WTC11 (cell line): ENCODE data around the gene DDN. TPM values are rescaled to one million over a fixed set of nuclear protein-coding genes. Genes with fewer than 3 reads are reported as not detected.
A peak's percentile ranks its signal among the peaks of the same experiment; 100 is the strongest.

Experiments used
- ATF1 ChIP-seq: sonication (generic); formaldehyde crosslinking; IDR thresholded peaks from 2 replicates; pipeline ENCODE4 v1.8.1; 2023; ENCODE audit warnings: mild to moderate bottlenecking, moderate library complexity, missing genetic modification reagents
- CREB1 ChIP-seq: sonication (generic); formaldehyde crosslinking; IDR thresholded peaks from 2 replicates; pipeline ENCODE4 v1.8.0; 2023; ENCODE audit warnings: mild to moderate bottlenecking, missing genetic modification reagents
- ESRRA ChIP-seq: sonication (generic); formaldehyde crosslinking; IDR thresholded peaks from 2 replicates; pipeline ENCODE4 v1.8.1; 2022; ENCODE audit warnings: mild to moderate bottlenecking, missing genetic modification reagents, borderline replicate concordance
- IRF2 ChIP-seq: sonication (generic); formaldehyde crosslinking; IDR thresholded peaks from 2 replicates; pipeline ENCODE4 v1.8.0; 2022; ENCODE audit warnings: low read depth, missing genetic modification reagents, borderline replicate concordance
- NR1H2 ChIP-seq: sonication (generic); formaldehyde crosslinking; IDR thresholded peaks from 2 replicates; pipeline ENCODE4 v1.9.0; 2021; ENCODE audit warnings: mild to moderate bottlenecking, moderate library complexity, missing genetic modification reagents
- ZNF416 ChIP-seq: fragments of 250-450 bp; sonication (Bioruptor Pico); IDR thresholded peaks from 2 replicates; pipeline ENCODE4 v1.9.0; 2021; ENCODE audit warnings: mild to moderate bottlenecking, inconsistent platforms
- ZNF423 ChIP-seq: fragments of 250-450 bp; sonication (Bioruptor Pico); IDR thresholded peaks from 2 replicates; pipeline ENCODE4 v2.1.2; 2022; ENCODE audit warnings: mild to moderate bottlenecking, moderate library complexity
- total RNA-seq: library from RNA; stranded (reverse); gene quantifications from 3 replicates; pipeline ENCODE4 v1.2.3, GENCODE V29; 2021
- TF ChIP-seq, protein P1 (sequence below): sonication (generic); formaldehyde crosslinking; IDR thresholded peaks from 2 replicates; pipeline ENCODE4 v1.8.1; 2023; ENCODE audit warnings: mild to moderate bottlenecking, missing genetic modification reagents, moderate library complexity
- TF ChIP-seq, protein P2 (sequence below): sonication (generic); formaldehyde crosslinking; IDR thresholded peaks from 2 replicates; pipeline ENCODE4 v1.8.1; 2022; ENCODE audit warnings: missing genetic modification reagents, borderline replicate concordance
- TF ChIP-seq, protein P3 (sequence below): sonication (generic); formaldehyde crosslinking; IDR thresholded peaks from 2 replicates; pipeline ENCODE4 v1.8.0; 2023; ENCODE audit warnings: missing genetic modification reagents, mild to moderate bottlenecking, borderline replicate concordance
- TF ChIP-seq, protein P4 (sequence below): fragments of 250-450 bp; sonication (Bioruptor Pico); IDR thresholded peaks from 2 replicates; pipeline ENCODE4 v1.9.0; 2021; ENCODE audit warnings: mild to moderate bottlenecking
- TF ChIP-seq, protein P5 (sequence below): sonication (generic); formaldehyde crosslinking; IDR thresholded peaks from 2 replicates; pipeline ENCODE4 v1.8.1; 2022; ENCODE audit warnings: low read depth, mild to moderate bottlenecking, moderate library complexity, missing genetic modification reagents, borderline replicate concordance
- TF ChIP-seq, protein P6 (sequence below): fragments of 250-450 bp; sonication (Bioruptor Pico); IDR thresholded peaks from 2 replicates; pipeline ENCODE4 v1.9.0; 2021; ENCODE audit warnings: moderate library complexity, mild to moderate bottlenecking, inconsistent platforms, borderline replicate concordance
- TF ChIP-seq, protein P7 (sequence below): sonication (generic); formaldehyde crosslinking; IDR thresholded peaks from 2 replicates; pipeline ENCODE4 v1.8.1; 2023; ENCODE audit warnings: mild to moderate bottlenecking, missing genetic modification reagents, moderate library complexity

DDN gene
- total RNA-seq, 1 experiment from 2014 or later = 0.33 TPM

DNA sequence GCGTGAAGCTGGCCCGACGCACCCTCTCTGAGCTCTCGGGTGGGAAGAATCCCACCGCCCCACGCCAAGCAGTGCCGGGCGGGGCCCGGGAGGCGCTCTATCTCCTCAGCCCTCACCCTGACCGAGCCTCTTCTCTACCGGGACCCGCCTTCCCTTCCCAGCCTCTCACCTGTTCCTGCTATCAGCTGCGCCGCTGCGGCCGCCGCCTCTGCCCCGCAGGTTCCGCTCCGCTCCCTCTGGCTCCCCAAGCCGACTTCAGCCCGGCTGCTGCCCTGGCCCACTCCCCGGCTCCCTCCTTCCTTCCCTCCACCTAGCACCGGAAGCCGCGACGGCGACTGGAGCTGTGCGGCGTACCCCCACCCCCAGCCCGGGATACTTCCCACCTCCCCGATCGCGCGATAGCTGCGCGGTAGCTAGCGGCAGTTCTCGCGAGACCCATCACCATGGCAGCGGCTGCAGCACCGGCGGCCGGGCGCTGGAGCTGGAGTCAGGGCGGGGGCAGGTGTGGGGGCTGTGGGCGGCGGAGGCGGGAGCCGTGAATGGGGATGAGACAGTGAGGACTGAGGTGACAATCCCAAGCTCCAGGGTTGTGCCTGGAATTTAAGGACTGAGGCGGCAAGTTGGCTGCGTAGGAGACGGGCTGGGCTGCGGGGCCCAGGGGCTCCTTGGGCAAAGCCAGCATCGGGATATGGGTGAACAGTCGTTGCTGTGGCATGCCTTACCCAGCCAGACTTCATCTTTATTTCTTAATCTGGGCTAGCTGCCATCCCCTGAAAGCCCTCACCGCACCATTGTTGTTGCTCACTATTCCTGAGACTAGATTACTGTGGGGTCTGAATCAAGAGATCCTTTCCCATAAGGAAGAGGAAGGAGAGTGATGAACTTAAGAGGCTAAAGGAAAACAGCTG, 41.8 kb downstream of the DDN start, which contains the start of gene ARF3 (continued):
- TF ChIP-seq, protein P1, sequence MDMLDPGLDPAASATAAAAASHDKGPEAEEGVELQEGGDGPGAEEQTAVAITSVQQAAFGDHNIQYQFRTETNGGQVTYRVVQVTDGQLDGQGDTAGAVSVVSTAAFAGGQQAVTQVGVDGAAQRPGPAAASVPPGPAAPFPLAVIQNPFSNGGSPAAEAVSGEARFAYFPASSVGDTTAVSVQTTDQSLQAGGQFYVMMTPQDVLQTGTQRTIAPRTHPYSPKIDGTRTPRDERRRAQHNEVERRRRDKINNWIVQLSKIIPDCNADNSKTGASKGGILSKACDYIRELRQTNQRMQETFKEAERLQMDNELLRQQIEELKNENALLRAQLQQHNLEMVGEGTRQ (CRISPR knock-in tag) = peak; percentile 27; the same call in 1 of the 2 replicates
- TF ChIP-seq, protein P2, sequence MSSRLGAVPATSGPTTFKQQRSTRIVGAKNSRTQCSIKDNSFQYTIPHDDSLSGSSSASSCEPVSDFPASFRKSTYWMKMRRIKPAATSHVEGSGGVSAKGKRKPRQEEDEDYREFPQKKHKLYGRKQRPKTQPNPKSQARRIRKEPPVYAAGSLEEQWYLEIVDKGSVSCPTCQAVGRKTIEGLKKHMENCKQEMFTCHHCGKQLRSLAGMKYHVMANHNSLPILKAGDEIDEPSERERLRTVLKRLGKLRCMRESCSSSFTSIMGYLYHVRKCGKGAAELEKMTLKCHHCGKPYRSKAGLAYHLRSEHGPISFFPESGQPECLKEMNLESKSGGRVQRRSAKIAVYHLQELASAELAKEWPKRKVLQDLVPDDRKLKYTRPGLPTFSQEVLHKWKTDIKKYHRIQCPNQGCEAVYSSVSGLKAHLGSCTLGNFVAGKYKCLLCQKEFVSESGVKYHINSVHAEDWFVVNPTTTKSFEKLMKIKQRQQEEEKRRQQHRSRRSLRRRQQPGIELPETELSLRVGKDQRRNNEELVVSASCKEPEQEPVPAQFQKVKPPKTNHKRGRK (CRISPR knock-in tag) = no peak
- TF ChIP-seq ESRRA (CRISPR knock-in tag) = no peak
- TF ChIP-seq, protein P3, sequence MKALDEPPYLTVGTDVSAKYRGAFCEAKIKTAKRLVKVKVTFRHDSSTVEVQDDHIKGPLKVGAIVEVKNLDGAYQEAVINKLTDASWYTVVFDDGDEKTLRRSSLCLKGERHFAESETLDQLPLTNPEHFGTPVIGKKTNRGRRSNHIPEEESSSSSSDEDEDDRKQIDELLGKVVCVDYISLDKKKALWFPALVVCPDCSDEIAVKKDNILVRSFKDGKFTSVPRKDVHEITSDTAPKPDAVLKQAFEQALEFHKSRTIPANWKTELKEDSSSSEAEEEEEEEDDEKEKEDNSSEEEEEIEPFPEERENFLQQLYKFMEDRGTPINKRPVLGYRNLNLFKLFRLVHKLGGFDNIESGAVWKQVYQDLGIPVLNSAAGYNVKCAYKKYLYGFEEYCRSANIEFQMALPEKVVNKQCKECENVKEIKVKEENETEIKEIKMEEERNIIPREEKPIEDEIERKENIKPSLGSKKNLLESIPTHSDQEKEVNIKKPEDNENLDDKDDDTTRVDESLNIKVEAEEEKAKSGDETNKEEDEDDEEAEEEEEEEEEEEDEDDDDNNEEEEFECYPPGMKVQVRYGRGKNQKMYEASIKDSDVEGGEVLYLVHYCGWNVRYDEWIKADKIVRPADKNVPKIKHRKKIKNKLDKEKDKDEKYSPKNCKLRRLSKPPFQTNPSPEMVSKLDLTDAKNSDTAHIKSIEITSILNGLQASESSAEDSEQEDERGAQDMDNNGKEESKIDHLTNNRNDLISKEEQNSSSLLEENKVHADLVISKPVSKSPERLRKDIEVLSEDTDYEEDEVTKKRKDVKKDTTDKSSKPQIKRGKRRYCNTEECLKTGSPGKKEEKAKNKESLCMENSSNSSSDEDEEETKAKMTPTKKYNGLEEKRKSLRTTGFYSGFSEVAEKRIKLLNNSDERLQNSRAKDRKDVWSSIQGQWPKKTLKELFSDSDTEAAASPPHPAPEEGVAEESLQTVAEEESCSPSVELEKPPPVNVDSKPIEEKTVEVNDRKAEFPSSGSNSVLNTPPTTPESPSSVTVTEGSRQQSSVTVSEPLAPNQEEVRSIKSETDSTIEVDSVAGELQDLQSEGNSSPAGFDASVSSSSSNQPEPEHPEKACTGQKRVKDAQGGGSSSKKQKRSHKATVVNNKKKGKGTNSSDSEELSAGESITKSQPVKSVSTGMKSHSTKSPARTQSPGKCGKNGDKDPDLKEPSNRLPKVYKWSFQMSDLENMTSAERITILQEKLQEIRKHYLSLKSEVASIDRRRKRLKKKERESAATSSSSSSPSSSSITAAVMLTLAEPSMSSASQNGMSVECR (CRISPR knock-in tag) = no peak
- TF ChIP-seq ZNF423 (CRISPR knock-in tag) = no peak
- TF ChIP-seq, protein P4, sequence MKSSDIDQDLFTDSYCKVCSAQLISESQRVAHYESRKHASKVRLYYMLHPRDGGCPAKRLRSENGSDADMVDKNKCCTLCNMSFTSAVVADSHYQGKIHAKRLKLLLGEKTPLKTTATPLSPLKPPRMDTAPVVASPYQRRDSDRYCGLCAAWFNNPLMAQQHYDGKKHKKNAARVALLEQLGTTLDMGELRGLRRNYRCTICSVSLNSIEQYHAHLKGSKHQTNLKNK (CRISPR knock-in tag) = no peak
- TF ChIP-seq CREB1 (CRISPR knock-in tag) = no peak
- TF ChIP-seq IRF2 (CRISPR knock-in tag) = no peak
- no peak for TF ChIP-seq ZNF416
- TF ChIP-seq, protein P5, sequence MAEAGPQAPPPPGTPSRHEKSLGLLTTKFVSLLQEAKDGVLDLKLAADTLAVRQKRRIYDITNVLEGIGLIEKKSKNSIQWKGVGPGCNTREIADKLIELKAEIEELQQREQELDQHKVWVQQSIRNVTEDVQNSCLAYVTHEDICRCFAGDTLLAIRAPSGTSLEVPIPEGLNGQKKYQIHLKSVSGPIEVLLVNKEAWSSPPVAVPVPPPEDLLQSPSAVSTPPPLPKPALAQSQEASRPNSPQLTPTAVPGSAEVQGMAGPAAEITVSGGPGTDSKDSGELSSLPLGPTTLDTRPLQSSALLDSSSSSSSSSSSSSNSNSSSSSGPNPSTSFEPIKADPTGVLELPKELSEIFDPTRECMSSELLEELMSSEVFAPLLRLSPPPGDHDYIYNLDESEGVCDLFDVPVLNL (CRISPR knock-in tag) = no peak
- TF ChIP-seq NR1H2 (CRISPR knock-in tag) = no peak
- no peak for TF ChIP-seq ATF1
- TF ChIP-seq, protein P6, sequence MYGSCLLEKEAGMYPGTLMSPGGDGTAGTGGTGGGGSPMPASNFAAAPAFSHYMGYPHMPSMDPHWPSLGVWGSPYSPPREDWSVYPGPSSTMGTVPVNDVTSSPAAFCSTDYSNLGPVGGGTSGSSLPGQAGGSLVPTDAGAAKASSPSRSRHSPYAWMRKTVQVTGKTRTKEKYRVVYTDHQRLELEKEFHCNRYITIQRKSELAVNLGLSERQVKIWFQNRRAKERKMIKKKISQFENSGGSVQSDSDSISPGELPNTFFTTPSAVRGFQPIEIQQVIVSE (CRISPR knock-in tag) = no peak
- TF ChIP-seq, protein P7, sequence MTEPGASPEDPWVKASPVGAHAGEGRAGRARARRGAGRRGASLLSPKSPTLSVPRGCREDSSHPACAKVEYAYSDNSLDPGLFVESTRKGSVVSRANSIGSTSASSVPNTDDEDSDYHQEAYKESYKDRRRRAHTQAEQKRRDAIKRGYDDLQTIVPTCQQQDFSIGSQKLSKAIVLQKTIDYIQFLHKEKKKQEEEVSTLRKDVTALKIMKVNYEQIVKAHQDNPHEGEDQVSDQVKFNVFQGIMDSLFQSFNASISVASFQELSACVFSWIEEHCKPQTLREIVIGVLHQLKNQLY (CRISPR knock-in tag) = no peak
